Panc1 (cell line): Measurements from ENCODE around the gene ARTN. TPM values are rescaled to one million over a fixed set of nuclear protein-coding genes. Genes with fewer than 3 reads are reported as not detected.
A peak's percentile ranks its signal among the peaks of the same experiment; 100 is the strongest.

ENCODE experiments used
- ATAC-seq: fragments of 200-7000 bp; cut with Tn5 transposase; 2 replicates; pipeline ENCODE4 v1.9.1; 2020; ENCODE audit warnings: mild to moderate bottlenecking, moderate library complexity
- BruUV-seq: library from RNA; stranded (reverse); fragments of 400-500 nt; replicated peaks from 2 replicates; lab custom pipeline; 2021; lab: Mats Ljungman, UMichigan
- CTCF ChIA-PET: fragments of 300-600 bp; sonication (Branson Sonifier 250); formaldehyde crosslinking; loops from one replicate; lab custom pipeline; 2022; ENCODE audit warnings: antibody characterized with exemption; lab: Charles Lee
- POLR2A ChIA-PET: fragments of 300-600 bp; sonication (Branson Sonifier 250); formaldehyde crosslinking; loops from one replicate; lab custom pipeline; 2022; ENCODE audit warnings: antibody characterized with exemption; lab: Charles Lee
- DNase-seq: peaks from one replicate; pipeline ENCODE4 v3.0.0-alpha.2; 2010; ENCODE audit warnings: low read depth, low spot score
- H3K27ac ChIP-seq: 2 replicates; pipeline ENCODE4 v1.5.1; 2011; ENCODE audit warnings: mild to moderate bottlenecking, low read length, inconsistent platforms
- H3K27me3 ChIP-seq: fragments of 200-500 bp; sonication (Bioruptor generic); 2 replicates; pipeline ENCODE4 v1.6.0; 2014; ENCODE audit warnings: low read length, inconsistent platforms; ENCODE audit not compliant: control insufficient read depth, insufficient read depth
- H3K36me3 ChIP-seq: fragments of 200-500 bp; sonication (Bioruptor generic); 2 replicates; pipeline ENCODE4 v1.5.1; 2014; ENCODE audit warnings: inconsistent platforms, mild to moderate bottlenecking, low read length, moderate library complexity; ENCODE audit not compliant: control insufficient read depth, insufficient read depth
- H3K4me1 ChIP-seq: 2 replicates; pipeline ENCODE4 v1.5.1; 2011; ENCODE audit warnings: inconsistent platforms, mild to moderate bottlenecking, low read length, moderate library complexity; ENCODE audit not compliant: control insufficient read depth, insufficient read depth
- H3K4me3 ChIP-seq, 2 experiments: 2 replicates each; pipeline ENCODE4 v1.5.1; 2011 to 2012; ENCODE audit warnings: low read depth in 2 of 2, low read length in 2 of 2, mild to moderate bottlenecking in 2 of 2, inconsistent platforms in 1 of 2, moderate library complexity in 1 of 2
- H3K9me3 ChIP-seq: fragments of 200-500 bp; sonication (Bioruptor generic); 2 replicates; pipeline ENCODE4 v1.5.1; 2014; ENCODE audit warnings: low read depth, mild to moderate bottlenecking, inconsistent platforms, low read length, moderate library complexity; ENCODE audit not compliant: control insufficient read depth, insufficient read depth
- POLR2AphosphoS5 ChIP-seq: IDR thresholded peaks from 2 replicates; pipeline ENCODE4 v1.6.1; 2012; ENCODE audit warnings: mild to moderate bottlenecking, low read depth, low read length, moderate library complexity
- SIN3A ChIP-seq: IDR thresholded peaks from 2 replicates; pipeline ENCODE4 v1.6.1; 2012; ENCODE audit warnings: low read depth, mild to moderate bottlenecking, low read length, moderate library complexity, borderline replicate concordance; ENCODE audit not compliant: insufficient read depth
- TCF7L2 ChIP-seq: IDR thresholded peaks from 2 replicates; pipeline ENCODE4 v1.6.1; 2011; ENCODE audit warnings: mild to moderate bottlenecking, low read depth, low read length, inconsistent platforms
- in situ Hi-C: cut with HindIII; loops from 2 replicates; pipeline ENCODE4 v1.10.0; 2016; ENCODE audit warnings: low sequenced_read_pairs, low pct_unique_long_range_greater_than_20kb
- intact Hi-C: fragments of 100-400 bp; cut with micrococcal nuclease; formaldehyde crosslinking; loops from one replicate; pipeline ENCODE4 v1.10.0; 2022; ENCODE audit not compliant: unreplicated experiment
- total RNA-seq: library from RNA; stranded (reverse); gene quantifications from one replicate; pipeline ENCODE4 v1.2.1, GENCODE V29; 2021; ENCODE audit not compliant: unreplicated experiment
- TF ChIP-seq, protein P1 (sequence below): fragments of 450-650 bp; IDR thresholded peaks from 2 replicates; pipeline ENCODE4 v1.5.1; 2017; ENCODE audit warnings: mild to moderate bottlenecking
- TF ChIP-seq, protein P2 (sequence below), 2 experiments: IDR thresholded peaks; 2 replicates each; pipeline ENCODE4 v1.6.1; 2011 to 2012; ENCODE audit warnings: low read depth in 2 of 2, control low read depth in 1 of 2, low read length in 1 of 2, mild to moderate bottlenecking in 1 of 2, moderate library complexity in 1 of 2; ENCODE audit not compliant: insufficient read depth in 1 of 2

The ARTN gene
- total RNA-seq, 1 experiment from 2014 or later: 0.49 TPM

DNA sequence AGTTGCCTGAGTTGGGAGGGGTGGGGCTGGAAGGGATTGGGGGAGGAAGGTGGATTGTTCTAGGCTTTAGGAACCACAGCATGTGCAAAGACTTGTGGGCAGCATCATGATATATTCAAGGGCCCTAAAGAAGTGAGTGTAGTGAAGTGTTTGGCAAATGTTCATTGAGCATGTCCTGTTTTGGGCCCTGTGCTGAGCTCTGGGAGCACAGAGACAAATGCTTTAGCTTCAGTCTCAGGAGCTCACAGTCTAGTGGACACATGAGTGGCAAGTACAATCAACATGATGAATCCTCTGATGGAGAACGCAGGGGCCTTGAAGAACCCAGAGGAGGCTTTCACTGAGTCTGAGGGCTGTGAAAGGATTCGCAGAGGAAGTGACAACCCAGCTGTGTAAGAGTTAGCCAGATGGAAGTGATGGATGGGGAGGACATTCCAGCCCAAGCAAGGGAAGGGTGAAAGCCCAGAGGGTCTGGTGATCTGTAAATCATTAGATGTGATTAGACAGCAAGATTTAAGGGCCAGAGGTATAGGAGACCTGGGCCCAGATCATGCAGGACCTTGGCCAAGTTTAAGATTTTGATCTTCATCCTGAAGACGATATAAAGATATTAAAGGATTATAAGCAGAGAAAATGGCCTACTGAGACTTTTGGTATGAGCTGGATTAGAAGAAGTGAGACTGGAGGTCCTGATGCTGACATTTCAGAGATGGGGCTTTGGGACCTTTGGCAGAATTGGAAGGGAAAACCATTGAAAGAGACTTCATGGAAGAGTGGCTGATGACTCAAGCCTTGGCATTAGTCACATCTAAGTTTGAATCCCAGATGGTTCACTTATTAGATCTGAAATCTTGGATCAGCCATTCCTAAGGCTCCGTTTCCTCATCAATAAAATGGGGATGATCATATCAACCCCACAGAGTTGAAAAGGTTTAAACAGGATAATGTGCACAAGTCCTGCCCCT lies 17.7 kb downstream of the ARTN start:
- POLR2A ChIA-PET: no interaction called here

DNA sequence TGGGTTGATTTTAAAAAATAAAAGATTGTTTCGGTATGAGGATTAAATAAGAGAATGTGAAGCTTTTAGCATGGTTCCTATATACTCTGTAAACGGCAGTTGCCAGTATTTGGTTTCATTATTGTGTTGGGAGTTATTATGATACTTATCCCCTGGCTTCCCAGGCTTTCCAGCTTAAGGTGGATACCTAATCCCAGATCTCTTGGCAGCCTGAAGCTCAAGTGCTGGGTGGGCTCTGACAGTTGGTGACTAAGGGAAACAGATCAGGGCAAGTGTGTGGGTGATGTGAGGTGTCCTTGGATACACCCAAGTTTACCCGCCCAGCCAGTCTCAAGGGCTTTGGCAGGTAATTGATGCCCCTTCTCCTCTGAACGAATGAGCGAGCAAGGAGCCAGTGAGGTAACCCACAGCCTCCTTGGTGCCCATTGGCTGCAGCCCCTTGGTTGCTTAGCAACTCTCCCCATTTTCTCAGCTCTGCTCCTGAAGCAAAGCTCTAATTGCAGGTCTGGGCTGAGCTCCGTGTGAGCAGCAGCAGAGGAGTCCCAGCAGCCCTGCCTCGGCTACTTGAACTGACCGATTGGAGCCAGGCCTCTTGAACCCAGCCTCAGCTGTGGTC lies 19.2 kb downstream of the ARTN start:
- ChIA-PET POLR2A (interaction anchor here (0.6 kb wide), 1 partner anchor 224 kb away, joined by 4 read pairs; no protein-coding TSS in a partner anchor), CTCF (interaction anchor here (1.2 kb wide), 1 partner anchor 18 kb away, joined by 3 read pairs; no protein-coding TSS in a partner anchor)
- Histone ChIP-seq H3K27ac (no peak overlapping the region), H3K36me3 (no peaks in the 10 kb centered on the region), H3K4me3 (no peak overlapping the region), H3K4me1 (peaks cover 8% of the 10 kb centered on the region), H3K9me3 (no peaks in the 10 kb centered on the region), H3K27me3 (no peaks in the 10 kb centered on the region)
- no peak for TF ChIP-seq TCF7L2
- no peak for TF ChIP-seq POLR2AphosphoS5
- intact Hi-C loops: no loop called here
- BruUV-seq: no TSS peak
- no peak for ATAC-seq
- DNase-seq: no peak
- in situ Hi-C loops: no loop called here

More for the DNA sequence above, 17.7 kb downstream of the ARTN start:
- DNase-seq (no peak), ATAC-seq (no peak)
- H3K9me3 ChIP-seq: no peaks in the 10 kb centered on the region
- no peaks in the 10 kb centered on the region for H3K27me3 ChIP-seq
- TF ChIP-seq TCF7L2 (no peak), SIN3A (no peak), POLR2AphosphoS5 (no peak)
- TF ChIP-seq, protein P1, sequence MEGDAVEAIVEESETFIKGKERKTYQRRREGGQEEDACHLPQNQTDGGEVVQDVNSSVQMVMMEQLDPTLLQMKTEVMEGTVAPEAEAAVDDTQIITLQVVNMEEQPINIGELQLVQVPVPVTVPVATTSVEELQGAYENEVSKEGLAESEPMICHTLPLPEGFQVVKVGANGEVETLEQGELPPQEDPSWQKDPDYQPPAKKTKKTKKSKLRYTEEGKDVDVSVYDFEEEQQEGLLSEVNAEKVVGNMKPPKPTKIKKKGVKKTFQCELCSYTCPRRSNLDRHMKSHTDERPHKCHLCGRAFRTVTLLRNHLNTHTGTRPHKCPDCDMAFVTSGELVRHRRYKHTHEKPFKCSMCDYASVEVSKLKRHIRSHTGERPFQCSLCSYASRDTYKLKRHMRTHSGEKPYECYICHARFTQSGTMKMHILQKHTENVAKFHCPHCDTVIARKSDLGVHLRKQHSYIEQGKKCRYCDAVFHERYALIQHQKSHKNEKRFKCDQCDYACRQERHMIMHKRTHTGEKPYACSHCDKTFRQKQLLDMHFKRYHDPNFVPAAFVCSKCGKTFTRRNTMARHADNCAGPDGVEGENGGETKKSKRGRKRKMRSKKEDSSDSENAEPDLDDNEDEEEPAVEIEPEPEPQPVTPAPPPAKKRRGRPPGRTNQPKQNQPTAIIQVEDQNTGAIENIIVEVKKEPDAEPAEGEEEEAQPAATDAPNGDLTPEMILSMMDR: no peak
- TF ChIP-seq, protein P2, sequence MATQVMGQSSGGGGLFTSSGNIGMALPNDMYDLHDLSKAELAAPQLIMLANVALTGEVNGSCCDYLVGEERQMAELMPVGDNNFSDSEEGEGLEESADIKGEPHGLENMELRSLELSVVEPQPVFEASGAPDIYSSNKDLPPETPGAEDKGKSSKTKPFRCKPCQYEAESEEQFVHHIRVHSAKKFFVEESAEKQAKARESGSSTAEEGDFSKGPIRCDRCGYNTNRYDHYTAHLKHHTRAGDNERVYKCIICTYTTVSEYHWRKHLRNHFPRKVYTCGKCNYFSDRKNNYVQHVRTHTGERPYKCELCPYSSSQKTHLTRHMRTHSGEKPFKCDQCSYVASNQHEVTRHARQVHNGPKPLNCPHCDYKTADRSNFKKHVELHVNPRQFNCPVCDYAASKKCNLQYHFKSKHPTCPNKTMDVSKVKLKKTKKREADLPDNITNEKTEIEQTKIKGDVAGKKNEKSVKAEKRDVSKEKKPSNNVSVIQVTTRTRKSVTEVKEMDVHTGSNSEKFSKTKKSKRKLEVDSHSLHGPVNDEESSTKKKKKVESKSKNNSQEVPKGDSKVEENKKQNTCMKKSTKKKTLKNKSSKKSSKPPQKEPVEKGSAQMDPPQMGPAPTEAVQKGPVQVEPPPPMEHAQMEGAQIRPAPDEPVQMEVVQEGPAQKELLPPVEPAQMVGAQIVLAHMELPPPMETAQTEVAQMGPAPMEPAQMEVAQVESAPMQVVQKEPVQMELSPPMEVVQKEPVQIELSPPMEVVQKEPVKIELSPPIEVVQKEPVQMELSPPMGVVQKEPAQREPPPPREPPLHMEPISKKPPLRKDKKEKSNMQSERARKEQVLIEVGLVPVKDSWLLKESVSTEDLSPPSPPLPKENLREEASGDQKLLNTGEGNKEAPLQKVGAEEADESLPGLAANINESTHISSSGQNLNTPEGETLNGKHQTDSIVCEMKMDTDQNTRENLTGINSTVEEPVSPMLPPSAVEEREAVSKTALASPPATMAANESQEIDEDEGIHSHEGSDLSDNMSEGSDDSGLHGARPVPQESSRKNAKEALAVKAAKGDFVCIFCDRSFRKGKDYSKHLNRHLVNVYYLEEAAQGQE (IDR thresholded peaks at IDR 0.05; ENCODE audit: insufficient read depth in 1 of 2, low read depth in 2 of 2, low read length in 1 of 2): no peak
- CTCF ChIA-PET: interaction anchor here (0.6 to 0.7 kb wide), 2 partner anchors 16 to 185 kb away, joined by 4 to 6 read pairs; no protein-coding TSS in a partner anchor
- TSS peak; percentile 47 for BruUV-seq
- no peak overlapping the region for H3K4me3 ChIP-seq
- peaks cover 12% of the 10 kb centered on the region for H3K4me1 ChIP-seq
- H3K36me3 ChIP-seq: peaks cover 4% of the 10 kb centered on the region; the same call in 1 of the 2 replicates
- H3K27ac ChIP-seq: no peak overlapping the region
- in situ Hi-C loops: no loop called here
- intact Hi-C loops: no loop called here
